Hematopoietic multipotent progenitor cell treated with erythropoietin and hydrocortisone succinate and interleukin-3 and kit ligand, for 15 days (in vitro differentiated cells): ENCODE measurements around the gene CCAR1.
"Not testable (repeated sequence)": the region's sequence is repeated elsewhere in the genome, so short reads cannot be mapped to it uniquely, and the experiment has no call there.

Experiments
- DNase-seq: peaks from one replicate; pipeline ENCODE4 v3.0.0-alpha.2; 2015; ENCODE audit warnings: low spot score

The CCAR1 gene

DNA sequence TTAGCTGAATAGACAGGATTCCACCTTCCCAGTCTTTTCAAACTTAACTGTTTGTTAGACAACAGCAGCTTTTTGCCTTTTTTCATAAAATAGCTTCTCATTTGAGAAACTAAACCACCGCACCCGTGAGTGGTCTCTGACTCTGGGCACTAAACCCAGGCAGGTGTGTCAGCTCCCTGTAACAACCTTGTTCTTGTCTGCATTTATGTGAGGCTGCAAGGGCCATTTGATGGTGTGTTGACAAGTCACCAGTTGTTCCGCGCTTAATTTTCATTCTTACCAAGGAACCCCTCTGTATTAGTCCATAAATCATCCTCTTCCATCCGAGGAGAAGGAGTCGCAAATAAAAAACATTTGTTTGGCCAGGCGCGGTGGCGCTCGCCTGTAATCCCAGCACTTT lies 107.8 kb downstream of the CCAR1 start:
- no peak for DNase-seq

DNA sequence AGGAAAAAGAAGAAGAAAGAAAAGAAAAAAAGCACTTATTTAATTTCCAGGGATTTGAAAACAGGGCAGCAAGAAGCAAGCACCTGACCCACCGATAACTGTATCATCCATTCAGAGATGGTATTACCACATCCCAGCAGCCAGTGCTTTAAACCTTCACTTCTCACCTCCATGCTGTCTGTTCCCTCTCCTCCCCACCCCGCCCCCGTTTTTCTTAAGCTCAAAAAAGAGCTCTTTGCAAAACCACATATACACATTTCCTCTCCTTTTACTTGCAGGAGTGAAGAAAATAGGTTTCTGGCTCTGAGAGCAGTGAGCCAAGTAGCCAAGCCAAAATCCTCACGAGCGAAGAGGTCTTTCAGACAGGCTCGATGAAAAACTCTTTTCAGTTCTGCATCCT lies 108.5 kb downstream of the CCAR1 start:
- no peak for DNase-seq

DNA sequence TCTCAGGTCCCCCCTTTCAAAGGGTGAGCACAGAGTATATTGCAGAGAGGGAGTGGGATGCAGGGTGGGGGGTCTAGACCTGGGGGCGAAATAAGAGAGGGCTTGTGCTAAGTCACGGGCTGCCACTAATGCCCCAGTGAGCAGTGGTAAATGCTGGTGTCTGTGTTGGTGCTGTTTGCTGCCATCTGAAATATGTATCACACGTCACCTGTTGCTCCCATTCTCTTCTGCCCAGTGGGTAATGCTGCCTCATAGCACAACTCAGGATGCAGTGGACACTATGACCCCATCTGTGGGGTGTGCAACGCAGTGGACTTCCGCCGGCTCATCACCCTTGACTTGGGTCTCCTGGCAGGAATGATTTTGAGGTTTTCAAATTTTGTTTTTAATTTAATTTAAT lies 108.9 kb downstream of the CCAR1 start:
- no peak for DNase-seq

DNA sequence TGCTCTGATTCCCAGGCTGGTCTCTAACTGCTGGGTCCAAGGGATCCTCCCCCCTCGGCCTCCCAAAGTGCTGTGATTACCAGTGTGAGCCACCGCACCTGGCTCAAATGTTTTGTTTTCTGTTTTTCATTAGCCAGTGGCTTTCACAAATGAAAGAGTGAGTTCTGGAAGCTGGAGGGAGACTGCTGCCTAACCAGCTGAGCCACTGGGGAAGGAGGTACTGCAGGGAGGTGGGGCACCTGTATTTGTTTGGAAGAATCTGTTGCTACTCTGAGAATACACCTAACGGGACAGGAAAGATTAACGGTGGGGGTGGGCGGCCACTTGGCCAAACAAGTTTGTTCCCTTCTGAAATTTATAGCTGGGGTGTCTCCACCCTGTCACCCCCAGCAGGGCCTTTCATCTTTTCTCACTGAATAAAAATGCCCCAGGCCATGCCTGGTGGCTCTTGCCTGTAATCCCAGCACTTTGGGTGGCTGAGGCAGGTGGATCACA lies 111.0 kb downstream of the CCAR1 start:
- no peak for DNase-seq

DNA sequence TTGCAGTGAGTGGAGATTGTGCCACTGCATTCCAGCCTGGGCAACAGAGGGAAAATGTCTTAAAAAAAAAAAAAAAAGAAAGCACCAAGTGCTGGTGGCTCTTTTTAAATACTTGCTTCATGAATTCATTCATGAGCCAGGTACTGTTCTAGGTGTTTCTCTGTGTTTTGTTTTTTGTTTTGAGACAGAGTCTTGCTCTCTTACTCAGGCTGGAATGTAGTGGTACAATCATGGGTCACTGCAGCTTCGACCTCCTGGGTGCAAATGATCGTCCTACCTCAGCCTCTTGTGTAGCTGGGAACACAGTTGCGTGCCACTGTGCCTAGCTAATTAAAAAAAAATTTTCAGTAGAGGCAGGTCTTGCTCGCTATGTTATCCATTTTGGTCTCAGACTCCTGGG lies 111.6 kb downstream of the CCAR1 start:
- no peak for DNase-seq

DNA sequence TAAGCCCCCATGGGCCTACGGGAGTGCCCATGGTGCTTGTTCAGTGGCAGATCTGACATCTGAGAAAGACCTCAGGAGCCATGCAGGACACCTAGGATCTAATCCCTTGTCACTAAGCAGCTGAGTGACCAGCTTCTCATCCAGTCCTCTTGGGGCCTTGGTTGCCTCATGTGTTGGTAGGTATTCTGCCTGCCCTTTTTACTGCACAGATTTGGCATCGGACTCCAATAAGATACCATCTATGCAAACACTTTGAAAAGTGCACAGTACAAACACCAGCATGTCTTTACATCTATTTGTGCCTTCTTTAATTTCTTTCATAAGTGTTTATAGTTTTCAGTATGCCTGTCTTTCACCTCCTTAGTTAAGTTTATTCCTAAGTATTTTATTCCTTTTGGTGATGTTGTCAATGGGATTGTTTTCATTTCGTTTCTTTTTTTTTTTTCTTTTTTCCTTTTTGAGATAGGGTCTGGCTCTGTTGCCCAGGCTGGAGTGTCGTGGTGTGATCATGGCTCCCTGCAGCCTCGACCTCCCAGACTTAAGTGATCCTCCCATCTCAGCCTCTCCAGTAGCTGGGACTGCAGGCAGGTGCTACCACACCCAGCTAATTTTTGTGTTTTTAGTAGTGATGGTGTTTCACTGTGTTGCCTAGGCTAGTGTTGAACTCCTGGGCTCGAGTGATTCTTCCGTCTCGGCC lies 116.7 kb downstream of the CCAR1 start:
- no peak for DNase-seq

DNA sequence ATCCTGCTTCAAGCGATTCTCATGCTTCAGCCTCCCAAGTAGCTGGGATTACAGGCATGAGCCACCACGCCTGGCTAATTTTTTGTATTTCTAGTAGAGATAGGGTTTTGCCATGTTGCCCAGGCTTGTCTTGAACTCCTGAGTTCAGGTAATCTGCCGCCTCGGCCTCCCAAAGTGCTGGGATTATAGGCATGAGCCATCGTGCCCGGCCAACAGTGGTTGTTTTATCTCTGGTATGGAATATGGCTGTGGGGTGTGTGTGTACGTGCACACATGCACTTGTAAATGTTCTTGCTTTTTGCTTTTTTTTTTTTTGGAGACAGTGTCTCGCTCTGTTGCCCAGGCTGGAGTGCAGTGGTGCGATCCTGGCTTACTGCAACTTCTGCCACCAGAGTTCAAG lies 119.6 kb downstream of the CCAR1 start:
- not testable (repeated sequence) for DNase-seq
